ENCODE results near the gene CDH4.

The CDH4 gene

GRCh38 chr20:61683721-61684120, 431.7 kb downstream of the CDH4 start:
- DNase-seq (no peak), ATAC-seq (ENCODE audit: insufficient read depth, low read depth) (no peak)
- Histone ChIP-seq H4K20me1 (ENCODE audit: insufficient read depth, low read length) (0 out of 2 replicates have a peak, but pooled peaks cover 5% of the 10 kb centered on the region), H3K4me1 (ENCODE audit: insufficient read depth, low read length) (no peaks in the 10 kb centered on the region), H3K4me2 (ENCODE audit: insufficient read depth, low read length) (no peak overlapping the region), H3K27ac (ENCODE audit: low read length) (no peak overlapping the region), H2AFZ (ENCODE audit: low read depth, low read length) (no peak overlapping the region), H3K9me3 (ENCODE audit: insufficient read depth, low read length, severe bottlenecking) (no peaks in the 10 kb centered on the region), H3K4me3 (ENCODE audit: low read depth in 1 of 2, low read length in 2 of 2) (no peak overlapping the region), H3K36me3 (ENCODE audit: insufficient read depth, low read length) (no peaks in the 10 kb centered on the region), H3K9ac (ENCODE audit: low read depth, low read length) (no peak overlapping the region), H3K27me3 (ENCODE audit: insufficient read depth, low read length, poor library complexity) (peaks cover 5% of the 10 kb centered on the region), H3K79me2 (ENCODE audit: insufficient read depth, low read length) (no peaks in the 10 kb centered on the region)
- TF ChIP-seq CTCF (IDR thresholded peaks at IDR 0.05; ENCODE audit: borderline replicate concordance, extremely low read depth, low read length, poor library complexity, severe bottlenecking), result no peak
- no peak for TF ChIP-seq EZH2 (IDR thresholded peaks at IDR 0.05; ENCODE audit: borderline replicate concordance, low read depth, low read length, severe bottlenecking)

- H4K20me1 ChIP-seq (ENCODE audit: insufficient read depth, low read length), result 0 out of 2 replicates have a peak, but pooled peaks cover 5% of the 10 kb centered on the region
- no peaks in the 10 kb centered on the region for H3K79me2 ChIP-seq (ENCODE audit: insufficient read depth, low read length)
- H3K9ac ChIP-seq (ENCODE audit: low read depth, low read length), result no peak overlapping the region
- no peaks in the 10 kb centered on the region for H3K4me1 ChIP-seq (ENCODE audit: insufficient read depth, low read length)
- H3K27me3 ChIP-seq (ENCODE audit: insufficient read depth, low read length, poor library complexity), result peaks cover 5% of the 10 kb centered on the region
- DNase-seq, result no peak
- H2AFZ ChIP-seq (ENCODE audit: low read depth, low read length), result no peak overlapping the region
- no peak for ATAC-seq (ENCODE audit: insufficient read depth, low read depth)
- TF ChIP-seq CTCF (IDR thresholded peaks at IDR 0.05; ENCODE audit: borderline replicate concordance, extremely low read depth, low read length, poor library complexity, severe bottlenecking), result no peak
- TF ChIP-seq EZH2 (IDR thresholded peaks at IDR 0.05; ENCODE audit: borderline replicate concordance, low read depth, low read length, severe bottlenecking), result no peak
- no peaks in the 10 kb centered on the region for H3K36me3 ChIP-seq (ENCODE audit: insufficient read depth, low read length)
- H3K27ac ChIP-seq (ENCODE audit: low read length), result no peak overlapping the region
- no peak overlapping the region for H3K4me3 ChIP-seq (ENCODE audit: low read depth in 1 of 2, low read length in 2 of 2)
- H3K9me3 ChIP-seq (ENCODE audit: insufficient read depth, low read length, severe bottlenecking), result no peaks in the 10 kb centered on the region
- H3K4me2 ChIP-seq (ENCODE audit: insufficient read depth, low read length), result no peak overlapping the region
These were observed 432.1 kb downstream of the CDH4 start for GRCh38 chr20:61684136-61684535.

- TF ChIP-seq CTCF (IDR thresholded peaks at IDR 0.05; ENCODE audit: borderline replicate concordance, extremely low read depth, low read length, poor library complexity, severe bottlenecking) (no peak), EZH2 (IDR thresholded peaks at IDR 0.05; ENCODE audit: borderline replicate concordance, low read depth, low read length, severe bottlenecking) (no peak)
- no peak for DNase-seq
- no peak overlapping the region for H3K4me2 ChIP-seq (ENCODE audit: insufficient read depth, low read length)
These were observed 432.6 kb downstream of the CDH4 start for GRCh38 chr20:61684583-61685235.

More at GRCh38 chr20:61684583-61685235, 432.6 kb downstream of the CDH4 start:
- no peak overlapping the region for H2AFZ ChIP-seq (ENCODE audit: low read depth, low read length)
- H3K27me3 ChIP-seq (ENCODE audit: insufficient read depth, low read length, poor library complexity), result peaks cover 5% of the 10 kb centered on the region
- H3K36me3 ChIP-seq (ENCODE audit: insufficient read depth, low read length), result no peaks in the 10 kb centered on the region
- H3K79me2 ChIP-seq (ENCODE audit: insufficient read depth, low read length), result no peaks in the 10 kb centered on the region
- H3K9me3 ChIP-seq (ENCODE audit: insufficient read depth, low read length, severe bottlenecking), result no peaks in the 10 kb centered on the region
- no peak overlapping the region for H3K9ac ChIP-seq (ENCODE audit: low read depth, low read length)
- H3K4me3 ChIP-seq (ENCODE audit: low read depth in 1 of 2, low read length in 2 of 2), result no peak overlapping the region
- 0 out of 2 replicates have a peak, but pooled peaks cover 5% of the 10 kb centered on the region for H4K20me1 ChIP-seq (ENCODE audit: insufficient read depth, low read length)
- no peak for ATAC-seq (ENCODE audit: insufficient read depth, low read depth)
- no peak overlapping the region for H3K27ac ChIP-seq (ENCODE audit: low read length)
- no peaks in the 10 kb centered on the region for H3K4me1 ChIP-seq (ENCODE audit: insufficient read depth, low read length)
